Measurements from ENCODE around the gene RNF168.
A peak's percentile ranks its signal among the peaks of the same experiment; 100 is the strongest.
"Not testable (repeated sequence)": the region's sequence is repeated elsewhere in the genome, so short reads cannot be mapped to it uniquely, and the experiment has no call there.

RNF168 gene

DNA sequence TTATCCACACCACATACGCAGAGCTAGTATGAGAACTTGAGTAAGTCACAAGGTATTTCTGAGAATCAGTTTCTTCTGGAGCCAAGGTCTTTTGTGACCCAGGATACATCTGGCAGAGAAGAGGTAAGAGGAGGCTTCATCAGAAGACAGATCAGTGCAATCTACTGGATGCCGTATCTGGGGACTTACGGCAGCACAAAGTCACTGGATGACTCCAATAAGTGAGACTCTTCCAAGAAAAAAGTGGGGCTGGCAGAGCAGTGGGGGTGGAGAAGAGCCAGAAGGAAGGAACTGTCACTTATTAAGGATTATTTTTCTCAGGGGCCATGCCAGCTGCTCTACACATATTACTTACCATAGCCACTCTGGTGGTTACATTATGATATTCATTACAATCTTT lies 39.8 kb downstream of the RNF168 start:
- no peak for FAIRE-seq

DNA sequence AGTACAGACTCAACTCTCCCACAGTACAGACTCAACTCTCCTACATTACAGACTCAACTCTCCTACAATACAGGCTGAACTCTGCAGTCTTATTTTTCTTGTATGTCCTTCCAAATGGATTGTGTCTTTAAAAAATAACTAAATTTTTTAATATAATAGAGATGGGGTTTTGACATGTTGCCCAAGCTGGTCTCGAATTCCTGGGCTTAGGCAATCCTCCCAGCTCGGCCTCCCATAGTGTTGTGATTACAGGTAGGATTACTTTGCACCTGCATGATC lies 40.2 kb downstream of the RNF168 start:
- FAIRE-seq, result no peak

DNA sequence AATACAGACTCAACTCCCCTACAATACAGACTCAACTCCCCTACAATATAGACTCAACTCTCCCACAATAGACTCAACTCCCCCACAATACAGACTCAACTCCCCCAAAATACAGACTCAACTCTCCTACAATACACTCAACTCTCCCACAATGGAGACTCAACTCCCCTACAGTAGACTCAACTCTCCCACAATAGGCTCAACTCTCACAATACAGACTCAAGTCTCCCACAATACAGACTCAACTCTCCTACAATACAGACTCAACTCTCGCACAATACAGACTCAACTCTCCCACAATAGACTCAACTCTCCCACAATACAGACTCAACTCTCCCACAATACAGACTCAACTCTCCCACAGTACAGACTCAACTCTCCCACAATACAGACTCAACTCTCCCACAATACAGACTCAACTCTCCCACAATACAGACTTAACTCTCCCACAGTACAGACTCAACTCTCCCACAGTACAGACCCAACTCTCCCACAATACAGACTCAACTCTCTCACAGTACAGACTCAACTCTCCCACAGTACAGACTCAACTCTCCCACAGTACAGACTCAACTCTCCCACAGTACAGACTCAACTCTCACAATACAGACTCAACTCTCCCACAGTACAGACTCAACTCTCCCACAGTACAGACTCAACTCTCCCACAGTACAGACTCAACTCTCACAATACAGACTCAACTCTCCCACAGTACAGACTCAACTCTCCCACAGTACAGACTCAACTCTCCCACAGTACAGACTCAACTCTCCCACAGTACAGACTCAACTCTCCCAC lies 40.7 kb downstream of the RNF168 start:
- FAIRE-seq, result not testable (repeated sequence)

DNA sequence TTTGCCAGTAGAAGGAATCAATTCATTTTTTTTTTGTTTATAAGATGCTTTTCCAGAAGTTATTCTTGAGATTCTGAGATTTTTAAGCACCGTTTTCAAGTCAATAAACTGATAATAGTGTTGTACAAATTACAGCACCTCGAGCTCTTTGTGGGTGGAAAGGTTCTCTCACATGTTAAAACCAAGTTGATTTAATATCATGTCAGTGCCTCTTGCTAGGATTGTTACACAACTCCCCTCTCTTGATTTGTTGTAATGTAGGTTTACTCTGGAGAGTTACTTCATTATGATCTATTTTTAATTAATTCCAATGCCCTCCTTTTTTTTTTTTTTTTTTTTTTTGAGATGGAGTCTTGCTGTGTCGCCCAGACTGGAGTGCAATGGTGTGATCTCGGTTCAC lies 45.5 kb downstream of the RNF168 start:
- no peak for FAIRE-seq

DNA sequence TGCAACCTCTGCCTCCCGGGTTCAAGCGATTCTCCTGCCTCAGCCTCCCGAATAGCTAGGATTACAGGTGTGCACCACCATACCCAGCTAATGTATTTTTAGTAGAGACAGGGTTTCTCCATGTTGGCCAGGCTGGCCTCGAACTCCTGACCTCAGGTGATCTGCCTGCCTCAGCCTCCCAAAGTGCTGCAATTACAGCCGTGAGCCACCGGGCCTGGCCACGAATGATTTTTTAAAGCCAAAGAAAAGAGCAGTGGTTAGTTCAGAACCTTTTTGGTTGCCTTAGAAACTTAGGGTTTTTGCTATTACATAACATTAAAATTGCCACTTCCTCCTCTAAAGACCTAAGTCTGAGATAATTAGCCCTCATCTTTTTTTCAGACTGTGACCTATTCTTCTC lies 46.1 kb downstream of the RNF168 start:
- not testable (repeated sequence) for FAIRE-seq

DNA sequence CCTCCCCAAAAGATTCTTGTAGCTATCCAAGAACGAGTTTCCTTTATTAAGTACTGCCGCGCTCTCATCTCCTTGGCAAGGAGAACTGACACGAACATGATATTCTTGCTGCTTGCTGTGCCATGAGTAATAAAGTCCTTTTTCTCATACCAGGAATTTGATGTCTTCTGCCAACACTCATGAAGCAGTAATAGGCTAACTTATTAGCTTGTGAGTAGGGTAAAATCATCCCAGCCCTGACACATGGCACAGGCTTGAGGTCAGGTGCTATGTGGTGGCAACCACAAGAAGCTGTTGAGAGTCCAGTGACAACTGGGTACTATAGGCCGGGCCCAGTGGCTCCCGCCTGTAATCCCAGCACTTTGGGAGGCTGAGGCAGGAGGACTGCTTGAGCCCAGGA lies 48.6 kb downstream of the RNF168 start:
- FAIRE-seq, result no peak

DNA sequence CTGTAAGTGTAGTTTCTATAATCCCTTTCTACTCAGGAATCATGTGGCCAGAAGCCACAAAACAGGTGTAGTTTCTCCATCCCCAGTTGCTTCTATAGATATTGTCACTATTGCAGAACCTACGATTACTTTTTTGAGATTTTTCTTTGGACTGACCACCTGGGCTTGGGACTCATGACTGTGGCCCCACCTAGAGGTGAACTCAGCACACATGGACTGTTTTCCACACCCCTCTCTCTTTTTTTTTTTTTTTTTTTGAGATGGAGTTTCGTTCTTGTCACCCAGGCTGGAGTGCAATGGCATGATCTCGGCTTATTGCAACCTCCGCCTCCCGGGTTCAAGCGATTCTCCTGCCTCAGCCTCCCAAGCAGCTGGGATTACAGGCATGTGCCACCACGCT lies 58.2 kb downstream of the RNF168 start:
- not testable (repeated sequence) for FAIRE-seq

DNA sequence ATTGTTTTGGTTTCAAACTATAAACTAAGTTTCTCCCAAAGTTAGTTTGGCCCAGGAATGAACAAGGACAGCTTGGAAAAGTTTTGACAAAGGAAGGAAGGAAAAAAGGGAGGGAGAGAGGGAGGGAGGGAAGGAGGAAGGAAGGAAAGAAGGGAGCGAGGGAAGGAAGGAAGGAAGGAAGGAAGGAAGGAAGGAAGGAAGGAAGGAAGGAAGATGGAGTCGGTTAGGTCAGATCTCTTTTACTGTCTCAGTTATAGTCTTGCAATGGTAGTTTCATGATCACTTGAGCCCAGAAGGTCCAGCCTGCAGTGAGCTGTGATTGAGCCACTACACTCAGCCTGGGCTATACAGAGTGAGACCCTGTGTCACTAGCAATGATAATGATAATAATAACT lies 59.1 kb downstream of the RNF168 start:
- no peak for FAIRE-seq

DNA sequence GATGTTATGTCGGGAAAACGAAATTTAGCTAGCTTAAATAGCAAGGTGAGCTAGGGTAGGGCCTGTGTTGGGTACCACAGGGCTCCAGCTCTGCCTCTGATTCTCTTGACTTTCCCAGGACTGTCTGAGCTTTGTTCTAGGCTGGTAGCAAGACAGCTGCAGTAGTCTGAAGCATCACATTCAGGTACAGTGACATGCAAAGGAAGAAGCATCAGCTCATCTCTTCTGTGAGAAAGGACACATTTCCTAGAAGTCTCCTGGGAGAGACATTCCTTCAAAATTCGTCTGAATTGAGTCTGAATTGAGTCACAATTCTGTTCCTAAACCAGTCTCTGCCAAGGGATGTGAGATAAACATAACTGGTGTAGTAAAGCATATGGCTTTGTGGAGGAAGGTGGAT lies 62.9 kb downstream of the RNF168 start:
- FAIRE-seq, result no peak

DNA sequence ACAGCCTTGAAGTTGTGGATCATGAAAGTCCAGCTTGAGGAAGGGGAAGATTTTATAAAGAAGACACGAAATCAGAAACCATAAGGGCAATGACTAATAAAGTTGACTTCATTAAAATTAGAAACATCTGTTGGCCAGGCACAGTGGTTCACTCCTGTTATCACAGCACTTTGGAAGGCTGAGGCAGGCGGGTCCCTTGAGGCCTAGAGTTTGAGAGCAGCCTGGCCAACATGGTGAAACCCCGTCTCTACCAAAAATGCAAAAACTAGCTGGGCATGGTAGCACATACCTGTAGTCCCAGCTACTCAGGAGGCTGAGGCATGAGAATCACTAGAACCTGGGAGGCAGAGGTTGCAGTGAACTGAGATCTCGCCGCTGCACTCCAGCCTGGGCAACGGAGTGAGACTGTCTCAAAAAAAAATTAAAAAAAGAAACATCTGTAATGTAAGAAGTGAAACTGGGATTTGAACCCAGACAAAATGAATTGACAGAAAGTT lies 63.5 kb downstream of the RNF168 start:
- FAIRE-seq, result no peak

DNA sequence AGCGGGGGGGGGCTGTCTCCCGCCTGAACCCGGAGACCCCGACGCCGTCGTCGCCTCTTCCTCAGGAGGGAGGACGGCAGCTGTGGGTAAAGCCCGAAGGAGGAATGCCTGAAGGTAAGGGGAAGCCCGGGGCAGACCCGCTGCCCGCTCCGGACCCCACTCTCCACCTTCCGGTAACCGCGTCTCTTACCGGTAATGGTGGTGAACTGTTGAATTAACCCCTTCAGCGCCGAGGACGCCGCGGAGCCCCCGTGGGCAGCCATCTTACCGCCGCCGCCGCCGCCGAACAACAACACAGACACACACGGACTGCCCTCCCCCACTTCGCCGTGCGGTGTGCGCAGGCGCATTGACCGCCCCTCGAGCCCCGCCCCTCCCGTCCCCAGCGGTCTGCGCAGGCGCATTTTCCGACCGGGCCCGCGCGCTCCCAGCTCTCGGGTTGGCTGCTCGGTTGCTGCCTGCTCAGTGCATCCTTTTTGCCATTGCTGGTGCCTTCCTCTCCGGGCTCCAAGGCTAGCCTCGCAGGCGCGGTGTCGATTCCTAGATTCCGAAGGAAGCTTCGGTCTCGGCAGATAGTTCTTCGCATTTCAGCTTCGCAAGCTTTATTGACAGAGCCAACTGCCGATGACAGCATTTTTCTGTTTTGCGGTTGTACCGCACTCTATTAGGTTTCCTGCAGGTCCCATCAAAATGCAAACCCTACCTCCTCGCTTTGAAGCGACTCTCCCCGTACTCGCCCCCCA lies 71.3 kb downstream of the RNF168 start, which contains the start of gene UBXN7:
TSS of gene UBXN7 (minus strand) at position 291 of the 743 bp plus-strand sequence. CDS start at position 263, 28 bp downstream.
- FAIRE-seq, result peak; percentile 55

DNA sequence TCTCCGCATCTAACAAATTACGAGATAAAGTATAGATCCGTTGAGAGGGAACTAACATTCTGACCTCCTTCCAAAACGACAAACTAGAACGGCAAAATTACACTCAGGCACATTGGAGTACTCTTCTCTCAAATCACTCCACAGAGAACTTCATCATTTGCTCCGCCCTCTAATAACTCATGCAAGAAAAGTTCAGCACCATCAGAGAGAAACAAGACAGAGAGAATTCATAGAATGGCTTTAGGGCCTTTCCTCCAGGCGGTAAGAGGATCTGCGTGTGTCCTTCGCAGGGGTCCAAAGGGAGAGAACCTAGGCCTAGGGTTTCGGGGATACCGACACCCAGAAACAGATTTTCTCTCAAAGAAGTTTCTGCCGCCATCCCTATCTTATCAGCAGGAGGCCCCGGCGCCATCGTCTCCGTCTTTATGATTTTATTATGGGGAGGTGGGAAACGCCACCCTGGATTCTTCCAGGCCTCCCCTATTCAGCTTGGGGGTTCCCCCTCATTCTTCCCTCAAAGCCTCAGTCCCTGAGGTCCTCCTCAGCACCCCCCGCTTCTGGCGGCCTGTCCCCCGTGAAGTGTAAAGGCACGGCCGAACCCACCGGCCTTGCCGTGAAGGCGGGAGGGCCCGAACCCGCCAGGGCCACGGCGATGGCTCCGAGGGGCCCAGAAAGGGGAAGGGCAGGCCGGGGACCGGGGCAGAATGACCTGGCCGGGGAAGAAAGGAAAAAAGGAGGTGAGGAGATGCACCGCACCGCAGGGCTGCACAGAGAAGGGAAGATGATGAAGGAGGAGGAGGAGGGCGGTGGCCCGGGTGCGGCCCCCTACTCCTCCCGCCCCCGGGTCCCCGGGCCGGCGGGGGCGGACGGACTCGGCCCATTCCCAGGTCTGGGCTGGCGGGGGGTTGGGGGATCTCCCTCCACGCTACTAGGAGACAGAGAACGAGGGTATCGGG lies 72.1 kb downstream of the RNF168 start:
- FAIRE-seq, result no peak

DNA sequence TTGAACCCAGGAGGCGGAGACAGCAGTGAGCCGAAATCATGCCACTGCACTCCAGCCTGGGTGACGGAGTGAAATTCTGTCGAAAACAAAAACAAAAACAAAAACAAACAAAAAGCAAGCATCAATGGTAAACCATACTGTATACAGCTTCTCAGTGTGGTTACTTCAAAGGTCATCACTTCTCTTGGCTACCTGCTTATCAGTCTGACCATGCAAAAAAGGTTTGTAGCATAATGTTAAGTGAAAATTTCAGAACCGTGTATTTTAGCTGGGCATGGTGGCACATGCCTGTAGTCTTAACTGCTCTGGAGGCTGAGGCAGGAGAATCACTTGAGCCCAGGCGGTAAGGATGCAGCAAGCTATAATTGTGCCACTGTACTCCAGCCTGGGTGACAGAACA lies 75.5 kb downstream of the RNF168 start:
- no peak for FAIRE-seq

DNA sequence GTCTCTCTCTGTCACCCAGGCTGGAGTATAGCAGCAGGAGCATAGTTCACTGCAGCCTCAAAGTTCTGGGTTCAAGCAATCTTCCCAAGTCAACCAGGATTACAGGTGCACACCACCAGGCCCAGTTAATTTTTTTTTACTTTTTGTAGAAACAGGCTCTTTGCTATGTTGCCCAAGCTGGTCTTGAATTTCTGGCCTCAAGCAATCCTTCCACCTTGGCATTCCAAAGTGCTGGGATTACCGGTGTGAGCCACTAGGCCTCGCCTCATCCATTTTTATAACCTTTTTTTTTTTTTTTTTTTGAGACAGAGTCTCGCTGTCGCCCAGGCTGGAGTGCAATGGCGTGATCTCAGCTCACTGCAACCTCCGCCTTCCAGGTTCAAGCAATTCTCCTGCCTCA lies 79.1 kb downstream of the RNF168 start:
- not testable (repeated sequence) for FAIRE-seq

DNA sequence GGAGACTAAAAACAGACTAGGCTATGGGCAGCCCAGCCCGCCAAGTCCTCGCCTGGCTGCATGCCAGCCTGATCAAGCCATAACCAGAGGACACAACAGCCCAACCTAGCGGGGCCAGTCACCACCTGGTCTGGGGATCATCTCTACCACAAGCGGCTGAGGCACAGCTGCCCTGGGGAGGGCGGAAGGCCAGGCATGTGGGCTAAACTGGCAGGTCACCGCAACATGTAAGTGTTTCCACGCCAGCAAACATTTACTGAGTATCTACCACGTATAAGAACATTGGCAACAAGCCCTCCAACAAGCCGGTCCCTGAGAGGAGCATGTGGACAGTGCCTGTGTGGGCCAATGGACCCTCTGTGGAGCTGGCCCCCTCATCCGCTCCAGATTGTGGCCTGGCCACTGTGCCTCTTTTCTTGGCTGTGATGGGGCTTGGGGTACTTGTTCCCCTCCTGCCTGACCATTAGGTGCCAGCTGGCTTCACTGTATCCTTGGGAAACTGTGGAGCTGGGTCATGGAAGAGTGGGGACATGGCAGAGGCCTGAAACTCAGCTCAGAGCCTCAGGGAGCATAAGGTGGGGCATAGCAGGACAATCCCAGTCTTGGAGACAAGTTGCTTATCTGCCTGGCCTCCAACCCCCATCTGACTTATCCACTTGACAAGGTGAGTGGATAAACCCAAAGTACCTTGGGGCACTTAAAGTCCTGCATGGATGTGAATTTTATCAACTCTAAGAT lies 80.4 kb downstream of the RNF168 start:
- FAIRE-seq, result no peak

DNA sequence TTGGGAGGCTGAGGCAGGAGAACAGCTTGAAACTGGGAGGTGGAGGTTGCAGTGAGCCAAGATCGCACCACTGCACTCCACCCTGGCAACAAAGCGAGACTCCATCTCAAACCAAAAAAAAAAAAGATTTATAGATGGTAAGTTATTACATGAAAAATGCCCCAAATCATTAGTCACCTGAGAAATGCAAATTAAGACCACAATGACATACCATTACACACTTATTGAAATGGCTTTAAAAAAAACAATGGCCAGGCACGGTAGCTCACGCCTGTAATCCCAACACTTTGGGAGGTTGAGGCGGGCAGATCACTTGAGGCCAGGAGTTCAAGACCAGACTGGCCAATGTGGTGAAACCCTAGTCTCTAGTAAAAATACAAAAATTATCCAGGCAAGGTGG lies 81.9 kb downstream of the RNF168 start:
- not testable (repeated sequence) for FAIRE-seq

DNA sequence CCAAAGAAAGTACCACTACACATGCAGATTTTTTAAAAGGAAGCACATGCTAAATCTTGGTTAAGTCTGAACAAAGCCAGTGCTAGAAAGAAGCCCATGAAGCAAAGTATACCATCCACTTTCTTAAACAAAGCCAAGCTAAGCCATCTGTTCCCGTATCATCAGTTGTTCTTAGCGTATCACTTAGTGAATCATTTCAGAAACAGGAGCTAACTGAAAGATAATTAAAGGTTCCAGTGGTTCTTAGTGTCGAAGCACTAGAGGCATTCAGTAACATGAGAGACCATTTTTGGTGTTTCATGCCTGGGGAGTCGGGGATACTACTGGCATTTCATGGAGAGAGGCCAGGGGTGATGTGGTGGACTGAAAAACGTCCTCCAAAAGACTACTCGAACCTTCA lies 84.2 kb downstream of the RNF168 start:
- FAIRE-seq, result no peak
